ENCODE measurements around the gene RNF115.
"Not testable (repeated sequence)": the region's sequence is repeated elsewhere in the genome, so short reads cannot be mapped to it uniquely, and the experiment has no call there.

RNF115 gene

DNA sequence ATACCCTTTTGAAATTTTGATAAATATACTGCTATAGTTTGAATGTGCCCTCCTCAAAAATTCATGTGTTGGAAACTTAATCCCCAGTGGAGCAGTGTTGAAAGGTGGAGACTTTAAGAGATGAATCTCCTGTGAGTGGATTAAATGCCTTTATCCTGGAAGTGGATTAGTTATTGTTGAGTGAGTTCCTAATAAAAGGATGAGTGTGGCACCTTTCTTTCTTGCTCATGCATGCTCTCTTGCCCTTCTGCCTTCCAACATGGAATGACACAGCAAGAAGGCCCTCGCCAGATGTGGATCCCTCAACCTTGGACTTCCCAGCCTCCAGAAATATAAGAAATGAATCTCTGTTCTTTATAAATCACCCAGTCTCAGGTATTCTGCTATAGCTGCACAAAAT is 52.8 kb downstream of the RNF115 start:
- no peak for DNase-seq

GRCh38 chr1:145768004-145768403 is 55.9 kb downstream of the RNF115 start:
- DNase-seq: not testable (repeated sequence)

- DNase-seq: not testable (repeated sequence)
These were observed 57.0 kb downstream of the RNF115 start for GRCh38 chr1:145766926-145767325.

GRCh38 chr1:145765585-145766360 is 58.1 kb downstream of the RNF115 start:
- not testable (repeated sequence) for DNase-seq

GRCh38 chr1:145765127-145765526 is 58.8 kb downstream of the RNF115 start:
- DNase-seq: not testable (repeated sequence)

DNA sequence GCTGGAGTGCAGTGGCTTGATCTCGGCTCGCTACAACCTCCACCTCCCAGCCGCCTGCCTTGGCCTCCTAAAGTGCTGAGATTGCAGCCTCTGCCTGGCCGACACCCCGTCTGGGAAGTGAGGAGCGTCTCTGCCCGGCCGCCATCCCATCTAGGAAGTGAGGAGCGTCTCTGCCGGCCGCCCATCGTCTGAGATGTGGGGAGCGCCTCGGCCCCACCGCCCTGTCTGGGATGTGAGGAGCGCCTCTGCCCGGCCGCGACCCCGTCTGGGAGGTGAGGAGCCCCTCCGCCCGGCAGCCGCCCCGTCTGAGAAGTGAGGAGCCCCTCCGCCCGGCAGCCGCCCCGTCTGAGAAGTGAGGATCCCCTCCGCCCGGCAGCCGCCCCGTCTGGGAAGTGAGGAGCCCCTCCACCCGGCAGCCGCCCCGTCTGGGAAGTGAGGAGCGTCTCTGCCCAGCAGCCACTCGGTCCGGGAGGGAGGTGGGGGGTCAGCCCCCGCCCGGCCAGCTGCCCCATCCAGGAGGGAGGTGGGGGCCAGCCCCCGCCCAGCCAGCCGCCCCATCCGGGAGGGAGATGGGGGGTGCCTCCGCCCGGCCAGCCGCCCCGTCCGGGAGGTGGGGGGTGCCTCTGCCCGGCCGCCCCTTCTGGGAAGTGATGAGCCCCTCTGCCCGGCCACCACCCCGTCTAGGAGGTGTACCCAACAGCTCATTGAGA is 59.5 kb downstream of the RNF115 start:
- not testable (repeated sequence) for DNase-seq

DNA sequence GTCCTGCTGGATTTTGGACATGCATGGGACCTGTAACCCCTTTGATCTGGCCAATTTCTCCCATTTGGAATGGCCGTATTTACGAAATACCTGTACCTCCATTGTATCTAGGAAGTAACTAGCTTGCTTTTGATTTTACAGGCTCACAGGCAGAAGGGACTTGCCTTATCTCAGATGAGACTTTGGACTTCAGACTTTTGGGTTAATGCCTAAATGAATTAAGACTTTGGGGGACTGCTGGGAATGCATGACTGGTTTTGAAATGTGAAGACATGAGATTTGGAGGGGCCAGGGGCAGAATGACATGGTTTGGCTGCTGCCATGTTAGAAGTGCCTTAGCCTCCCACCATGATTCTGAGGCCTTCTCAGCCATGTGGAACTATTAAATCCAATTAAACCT is 61.9 kb downstream of the RNF115 start:
- DNase-seq: not testable (repeated sequence)

DNA sequence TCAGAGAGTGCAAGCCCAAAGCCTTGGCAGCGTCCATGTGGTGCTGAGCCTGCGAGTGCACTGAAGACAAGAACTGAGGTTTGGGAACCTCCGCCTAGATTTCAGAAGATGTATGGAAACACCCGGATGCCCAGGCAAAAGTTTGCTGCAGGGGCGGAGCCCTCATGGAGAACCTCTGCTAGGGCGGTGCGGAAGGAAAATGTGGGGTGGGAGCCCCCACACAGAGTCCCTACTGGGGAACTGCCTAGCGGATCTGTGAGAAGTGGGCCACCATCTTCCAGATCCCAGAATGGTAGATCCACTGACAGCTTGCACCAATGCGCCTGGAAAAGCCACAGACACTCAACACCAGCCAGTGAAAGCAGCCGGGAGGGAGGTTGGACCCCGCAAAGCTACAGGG is 62.4 kb downstream of the RNF115 start:
- not testable (repeated sequence) for DNase-seq

- DNase-seq: not testable (repeated sequence)
These were observed 63.4 kb downstream of the RNF115 start for GRCh38 chr1:145760395-145760949.

GRCh38 chr1:145759721-145760120 is 64.2 kb downstream of the RNF115 start:
- no peak for DNase-seq

DNA sequence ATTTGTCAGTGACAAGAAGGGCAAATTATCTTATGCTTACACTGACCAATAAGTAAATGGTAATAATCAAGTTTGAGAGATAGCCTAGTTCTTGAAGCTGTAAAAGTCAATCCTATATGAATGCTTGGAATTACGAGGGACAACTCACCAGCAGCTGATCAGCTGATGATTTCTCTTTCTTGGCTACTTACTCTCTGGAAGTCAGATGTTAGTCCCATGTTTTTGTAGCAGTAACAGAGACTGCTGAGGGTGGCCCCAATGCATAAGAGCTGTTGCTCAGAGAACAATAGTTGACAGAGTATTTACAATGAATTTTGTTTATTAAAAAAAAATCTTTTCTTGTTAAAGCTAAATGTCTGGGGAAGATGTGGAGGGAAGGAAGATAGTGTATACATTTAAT is 65.3 kb downstream of the RNF115 start:
- no peak for DNase-seq

DNA sequence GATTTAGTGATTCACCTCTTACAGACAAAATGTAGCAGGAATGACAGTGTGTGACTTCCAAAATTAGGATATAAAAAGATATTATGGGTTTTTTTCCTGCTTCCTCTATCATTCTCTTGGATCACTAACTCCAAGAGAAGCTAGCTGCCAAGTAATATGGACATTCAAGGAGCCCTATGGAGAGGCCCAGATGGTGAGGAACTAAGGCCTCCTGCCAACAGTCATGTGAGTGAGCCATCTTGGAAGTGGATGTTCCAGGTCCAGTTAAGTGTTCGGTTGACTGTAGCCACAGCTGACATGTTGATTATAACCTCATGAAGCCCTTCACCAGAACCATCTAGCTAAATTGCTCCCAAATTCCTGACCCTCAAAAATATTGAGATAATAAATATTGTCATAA is 65.8 kb downstream of the RNF115 start:
- no peak for DNase-seq

GRCh38 chr1:145757420-145757819 is 66.5 kb downstream of the RNF115 start:
- DNase-seq: no peak

DNA sequence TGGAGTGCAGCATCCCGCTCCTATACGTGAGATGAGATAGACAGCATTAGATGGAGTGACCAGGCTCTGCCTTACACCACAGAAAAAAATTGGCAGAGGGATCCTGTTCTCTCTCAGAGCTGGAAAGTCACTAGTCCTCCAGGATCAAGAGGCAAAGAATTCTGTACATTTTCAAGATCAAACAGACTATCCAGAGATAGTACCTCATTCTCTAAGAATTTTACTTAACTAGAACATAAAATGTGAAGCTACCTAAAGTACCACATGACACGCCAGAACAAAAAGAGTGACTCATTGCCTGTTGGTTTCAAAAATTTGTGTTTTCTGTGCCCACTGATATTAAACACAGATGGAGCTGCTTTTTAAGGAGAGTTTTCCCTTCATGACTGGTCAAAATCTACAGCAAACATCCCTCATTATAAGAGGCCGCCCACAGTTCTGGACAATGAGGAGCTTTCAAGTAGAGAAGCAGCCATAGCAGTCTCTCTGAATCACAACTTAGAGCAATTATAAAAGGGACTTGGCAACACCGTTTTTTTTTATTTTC is 72.3 kb downstream of the RNF115 start:
- DNase-seq: no peak

DNA sequence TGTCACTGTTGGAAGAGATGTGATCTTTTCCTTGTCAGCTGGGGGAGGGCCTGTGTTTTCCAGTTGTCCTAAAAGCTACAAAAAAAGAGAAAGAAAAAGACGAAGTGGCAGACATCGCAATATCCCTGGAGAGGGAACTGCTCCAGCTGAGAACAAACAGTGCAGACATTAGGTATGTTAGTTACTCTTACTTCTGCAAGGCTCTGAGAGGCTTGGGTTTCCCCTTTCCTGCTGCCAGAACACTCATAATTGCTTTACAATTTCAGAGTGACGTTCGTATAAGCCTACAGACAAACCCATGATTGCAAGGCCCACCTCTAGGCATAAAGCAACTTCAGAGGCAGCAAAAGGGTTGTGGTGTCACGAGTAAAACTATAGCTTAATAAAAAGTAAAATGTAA is 73.5 kb downstream of the RNF115 start:
- no peak for DNase-seq

GRCh38 chr1:145747398-145748247 is 76.3 kb downstream of the RNF115 start:
- DNase-seq: no peak

DNA sequence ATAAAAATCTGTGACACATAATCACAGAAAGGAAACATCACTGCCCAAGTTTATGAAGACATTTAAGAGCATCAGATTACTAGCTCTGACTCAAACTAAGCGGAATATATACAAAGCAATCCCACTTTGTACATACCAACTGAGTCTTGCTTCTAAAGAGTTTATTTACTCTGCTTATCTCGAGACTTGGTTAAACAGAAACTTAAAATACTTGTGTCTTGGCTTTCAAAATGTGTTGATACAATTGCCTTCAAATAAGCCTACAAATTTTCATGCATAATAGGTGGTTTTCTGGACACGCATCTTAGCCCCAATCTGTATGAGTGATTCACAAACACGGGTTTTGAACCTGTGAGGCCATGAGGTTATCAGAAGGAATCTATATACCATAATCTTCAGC is 83.6 kb downstream of the RNF115 start:
- DNase-seq: no peak

DNA sequence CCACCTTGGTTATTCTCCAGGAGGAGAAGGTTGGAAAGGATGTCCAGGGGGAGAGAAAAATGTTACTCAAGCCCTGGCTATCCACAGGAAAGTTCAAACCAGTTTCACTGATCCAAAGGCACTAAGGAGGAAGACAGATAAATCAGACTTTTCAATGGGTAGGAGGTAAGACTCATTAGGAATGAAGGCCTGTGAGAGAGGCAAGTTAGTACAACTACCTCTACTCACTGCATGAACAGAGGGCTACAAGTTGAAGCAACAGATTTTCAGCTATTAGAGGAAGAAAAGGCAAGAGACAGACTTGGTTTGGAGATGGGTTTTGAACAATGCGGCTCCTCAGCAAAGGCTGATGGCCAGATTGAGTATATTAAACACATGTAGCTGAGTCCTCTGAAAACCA is 87.7 kb downstream of the RNF115 start:
- DNase-seq: no peak

DNA sequence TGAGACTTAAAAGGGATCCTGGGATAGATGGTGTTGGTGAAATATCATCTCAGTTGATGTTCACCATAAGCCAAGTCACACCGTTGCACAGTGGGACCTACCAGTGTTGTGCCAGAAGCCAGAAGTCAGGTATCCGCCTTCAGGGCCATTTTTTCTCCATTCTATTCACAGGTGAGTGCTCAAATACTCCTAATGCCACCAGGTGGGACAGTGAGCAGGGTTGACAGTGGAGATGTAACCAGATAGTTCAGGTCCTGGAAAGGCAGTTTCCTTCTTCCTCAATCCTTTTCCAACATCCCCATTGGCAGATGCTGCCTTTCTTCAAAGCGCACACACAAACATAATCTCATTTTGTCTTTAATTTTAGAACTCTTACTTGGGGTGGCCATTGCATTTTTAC is 93.0 kb downstream of the RNF115 start:
- DNase-seq: no peak

GRCh38 chr1:145730467-145730866 is 93.4 kb downstream of the RNF115 start:
- DNase-seq: no peak

DNA sequence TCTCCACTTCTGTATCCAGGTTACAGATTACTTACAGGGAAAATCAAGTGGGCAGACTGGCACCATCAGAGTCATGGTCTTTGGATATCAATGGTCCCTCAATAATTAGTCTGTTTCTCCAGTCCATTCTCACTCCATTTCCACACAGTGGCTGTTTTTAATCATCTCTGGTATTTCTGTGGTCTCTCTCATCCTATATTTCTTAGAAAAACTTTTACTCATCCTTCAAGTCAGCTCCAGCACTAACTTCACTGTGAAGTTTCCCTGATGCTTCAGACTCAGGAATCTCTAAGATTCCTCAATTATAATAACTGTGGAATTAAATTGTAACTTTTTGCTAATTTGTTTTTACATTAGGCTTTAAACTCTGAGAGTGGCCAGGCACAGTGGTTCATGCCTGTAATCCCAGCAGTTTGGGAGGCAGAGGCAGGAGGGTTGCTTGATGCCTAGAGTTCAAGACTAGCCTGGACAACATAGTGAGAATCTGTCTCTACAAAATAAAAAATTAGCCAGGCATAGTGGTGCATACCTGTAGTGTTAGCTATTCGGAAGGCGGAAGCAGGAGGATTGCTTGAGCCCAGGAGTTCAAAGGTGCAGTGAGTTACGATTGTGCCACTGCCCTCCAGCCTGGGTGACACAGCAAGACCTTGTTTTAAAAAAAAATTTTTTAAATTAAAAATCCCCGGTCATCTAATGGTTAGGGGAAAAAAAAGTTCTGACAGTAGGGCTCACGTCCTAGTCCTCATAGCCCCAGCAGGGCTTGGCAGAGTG is 94.0 kb downstream of the RNF115 start:
- no peak for DNase-seq

DNA sequence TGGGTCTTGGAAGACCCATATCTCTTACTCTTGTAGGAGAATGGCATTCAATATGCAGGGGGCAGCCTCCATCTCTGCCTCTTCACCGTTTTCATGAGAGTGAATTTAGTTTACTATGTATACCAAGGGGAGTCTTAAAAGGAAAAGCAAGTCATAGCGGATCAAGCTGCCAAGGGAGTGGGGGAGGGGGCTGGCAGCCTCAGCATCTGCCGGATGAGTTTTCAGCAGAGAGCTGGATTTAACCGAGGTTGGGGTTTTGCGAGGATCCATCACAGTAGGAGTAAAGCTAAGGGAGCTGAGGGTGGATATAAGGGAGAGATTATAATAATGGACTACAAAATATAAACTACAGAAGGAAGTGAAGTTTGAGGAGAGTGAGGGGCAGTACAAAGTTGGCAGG is 94.7 kb downstream of the RNF115 start:
- DNase-seq: no peak

Measured in CD4-positive, alpha-beta T cell treated with Interleukin-4 for 4 hours (primary cell).